Panc1 (cell line): ENCODE results near the gene TARM1. TPM values are rescaled to one million over a fixed set of nuclear protein-coding genes. Genes with fewer than 3 reads are reported as not detected.

Experiments used
- ATAC-seq: fragments of 200-7000 bp; cut with Tn5 transposase; 2 replicates; pipeline ENCODE4 v1.9.1; 2020; ENCODE audit warnings: mild to moderate bottlenecking, moderate library complexity
- BruUV-seq: library from RNA; stranded (reverse); fragments of 400-500 nt; replicated peaks from 2 replicates; lab custom pipeline; 2021; lab: Mats Ljungman, UMichigan
- CTCF ChIA-PET: fragments of 300-600 bp; sonication (Branson Sonifier 250); formaldehyde crosslinking; loops from one replicate; lab custom pipeline; 2022; ENCODE audit warnings: antibody characterized with exemption; lab: Charles Lee
- POLR2A ChIA-PET: fragments of 300-600 bp; sonication (Branson Sonifier 250); formaldehyde crosslinking; loops from one replicate; lab custom pipeline; 2022; ENCODE audit warnings: antibody characterized with exemption; lab: Charles Lee
- DNase-seq: peaks from one replicate; pipeline ENCODE4 v3.0.0-alpha.2; 2010; ENCODE audit warnings: low read depth, low spot score
- H3K27ac ChIP-seq: 2 replicates; pipeline ENCODE4 v1.5.1; 2011; ENCODE audit warnings: mild to moderate bottlenecking, low read length, inconsistent platforms
- H3K27me3 ChIP-seq: fragments of 200-500 bp; sonication (Bioruptor generic); 2 replicates; pipeline ENCODE4 v1.6.0; 2014; ENCODE audit warnings: low read length, inconsistent platforms; ENCODE audit not compliant: control insufficient read depth, insufficient read depth
- H3K36me3 ChIP-seq: fragments of 200-500 bp; sonication (Bioruptor generic); 2 replicates; pipeline ENCODE4 v1.5.1; 2014; ENCODE audit warnings: inconsistent platforms, mild to moderate bottlenecking, low read length, moderate library complexity; ENCODE audit not compliant: control insufficient read depth, insufficient read depth
- H3K4me1 ChIP-seq: 2 replicates; pipeline ENCODE4 v1.5.1; 2011; ENCODE audit warnings: inconsistent platforms, mild to moderate bottlenecking, low read length, moderate library complexity; ENCODE audit not compliant: control insufficient read depth, insufficient read depth
- H3K4me3 ChIP-seq, 2 experiments: 2 replicates each; pipeline ENCODE4 v1.5.1; 2011 to 2012; ENCODE audit warnings: low read depth in 2 of 2, low read length in 2 of 2, mild to moderate bottlenecking in 2 of 2, inconsistent platforms in 1 of 2, moderate library complexity in 1 of 2
- H3K9me3 ChIP-seq: fragments of 200-500 bp; sonication (Bioruptor generic); 2 replicates; pipeline ENCODE4 v1.5.1; 2014; ENCODE audit warnings: low read depth, mild to moderate bottlenecking, inconsistent platforms, low read length, moderate library complexity; ENCODE audit not compliant: control insufficient read depth, insufficient read depth
- CTCF ChIP-seq: fragments of 450-650 bp; IDR thresholded peaks from 2 replicates; pipeline ENCODE4 v1.5.1; 2017; ENCODE audit warnings: mild to moderate bottlenecking
- POLR2AphosphoS5 ChIP-seq: IDR thresholded peaks from 2 replicates; pipeline ENCODE4 v1.6.1; 2012; ENCODE audit warnings: mild to moderate bottlenecking, low read depth, low read length, moderate library complexity
- SIN3A ChIP-seq: IDR thresholded peaks from 2 replicates; pipeline ENCODE4 v1.6.1; 2012; ENCODE audit warnings: low read depth, mild to moderate bottlenecking, low read length, moderate library complexity, borderline replicate concordance; ENCODE audit not compliant: insufficient read depth
- TCF7L2 ChIP-seq: IDR thresholded peaks from 2 replicates; pipeline ENCODE4 v1.6.1; 2011; ENCODE audit warnings: mild to moderate bottlenecking, low read depth, low read length, inconsistent platforms
- in situ Hi-C: cut with HindIII; loops from 2 replicates; pipeline ENCODE4 v1.10.0; 2016; ENCODE audit warnings: low sequenced_read_pairs, low pct_unique_long_range_greater_than_20kb
- intact Hi-C: fragments of 100-400 bp; cut with micrococcal nuclease; formaldehyde crosslinking; loops from one replicate; pipeline ENCODE4 v1.10.0; 2022; ENCODE audit not compliant: unreplicated experiment
- total RNA-seq: library from RNA; stranded (reverse); gene quantifications from one replicate; pipeline ENCODE4 v1.2.1, GENCODE V29; 2021; ENCODE audit not compliant: unreplicated experiment
- TF ChIP-seq, protein P1 (sequence below), 2 experiments: IDR thresholded peaks; 2 replicates each; pipeline ENCODE4 v1.6.1; 2011 to 2012; ENCODE audit warnings: low read depth in 2 of 2, control low read depth in 1 of 2, low read length in 1 of 2, mild to moderate bottlenecking in 1 of 2, moderate library complexity in 1 of 2; ENCODE audit not compliant: insufficient read depth in 1 of 2

Gene TARM1
- total RNA-seq, 1 experiment from 2014 or later: not detected

GRCh38 chr19:54108496-54108895 lies 27.3 kb upstream of the TARM1 start:
- no peaks in the 10 kb centered on the region for H3K36me3 ChIP-seq
- DNase-seq (no peak), ATAC-seq (peak; percentile 6; the same call in 1 of the 2 replicates)
- H3K27me3 ChIP-seq: no peaks in the 10 kb centered on the region
- ChIA-PET CTCF (no interaction called here), POLR2A (no interaction called here)
- 0 out of 2 replicates have a peak overlapping the region, but pooled peaks have one; percentile 5 for H3K27ac ChIP-seq
- intact Hi-C loops: no loop called here
- in situ Hi-C loops: no loop called here
- H3K4me1 ChIP-seq: 0 out of 2 replicates have a peak, but pooled peaks cover 9% of the 10 kb centered on the region
- H3K4me3 ChIP-seq: no peak overlapping the region
- H3K9me3 ChIP-seq: no peaks in the 10 kb centered on the region
- BruUV-seq: no TSS peak
- TF ChIP-seq SIN3A: no peak
- TF ChIP-seq, protein P1, sequence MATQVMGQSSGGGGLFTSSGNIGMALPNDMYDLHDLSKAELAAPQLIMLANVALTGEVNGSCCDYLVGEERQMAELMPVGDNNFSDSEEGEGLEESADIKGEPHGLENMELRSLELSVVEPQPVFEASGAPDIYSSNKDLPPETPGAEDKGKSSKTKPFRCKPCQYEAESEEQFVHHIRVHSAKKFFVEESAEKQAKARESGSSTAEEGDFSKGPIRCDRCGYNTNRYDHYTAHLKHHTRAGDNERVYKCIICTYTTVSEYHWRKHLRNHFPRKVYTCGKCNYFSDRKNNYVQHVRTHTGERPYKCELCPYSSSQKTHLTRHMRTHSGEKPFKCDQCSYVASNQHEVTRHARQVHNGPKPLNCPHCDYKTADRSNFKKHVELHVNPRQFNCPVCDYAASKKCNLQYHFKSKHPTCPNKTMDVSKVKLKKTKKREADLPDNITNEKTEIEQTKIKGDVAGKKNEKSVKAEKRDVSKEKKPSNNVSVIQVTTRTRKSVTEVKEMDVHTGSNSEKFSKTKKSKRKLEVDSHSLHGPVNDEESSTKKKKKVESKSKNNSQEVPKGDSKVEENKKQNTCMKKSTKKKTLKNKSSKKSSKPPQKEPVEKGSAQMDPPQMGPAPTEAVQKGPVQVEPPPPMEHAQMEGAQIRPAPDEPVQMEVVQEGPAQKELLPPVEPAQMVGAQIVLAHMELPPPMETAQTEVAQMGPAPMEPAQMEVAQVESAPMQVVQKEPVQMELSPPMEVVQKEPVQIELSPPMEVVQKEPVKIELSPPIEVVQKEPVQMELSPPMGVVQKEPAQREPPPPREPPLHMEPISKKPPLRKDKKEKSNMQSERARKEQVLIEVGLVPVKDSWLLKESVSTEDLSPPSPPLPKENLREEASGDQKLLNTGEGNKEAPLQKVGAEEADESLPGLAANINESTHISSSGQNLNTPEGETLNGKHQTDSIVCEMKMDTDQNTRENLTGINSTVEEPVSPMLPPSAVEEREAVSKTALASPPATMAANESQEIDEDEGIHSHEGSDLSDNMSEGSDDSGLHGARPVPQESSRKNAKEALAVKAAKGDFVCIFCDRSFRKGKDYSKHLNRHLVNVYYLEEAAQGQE (IDR thresholded peaks at IDR 0.05; ENCODE audit: insufficient read depth in 1 of 2, low read depth in 2 of 2, low read length in 1 of 2): no peak
- no peak for TF ChIP-seq CTCF
- TF ChIP-seq TCF7L2: no peak
- TF ChIP-seq POLR2AphosphoS5: no peak

GRCh38 chr19:54107876-54108490 lies 26.8 kb upstream of the TARM1 start:
- POLR2A ChIA-PET: no interaction called here
- no peaks in the 10 kb centered on the region for H3K9me3 ChIP-seq
- in situ Hi-C loops: no loop called here

More at GRCh38 chr19:54107876-54108490, 26.8 kb upstream of the TARM1 start:
- Histone ChIP-seq H3K27ac (0 out of 2 replicates have a peak overlapping the region, but pooled peaks have one; percentile 5), H3K36me3 (no peaks in the 10 kb centered on the region; the same call in 1 of the 2 replicates), H3K4me3 (no peak overlapping the region), H3K4me1 (0 out of 2 replicates have a peak, but pooled peaks cover 9% of the 10 kb centered on the region), H3K27me3 (no peaks in the 10 kb centered on the region)
- DNase-seq: no peak
- TF ChIP-seq CTCF (no peak), TCF7L2 (no peak), POLR2AphosphoS5 (no peak), SIN3A (no peak)
- TF ChIP-seq, protein P1 (IDR thresholded peaks at IDR 0.05; ENCODE audit: insufficient read depth in 1 of 2, low read depth in 2 of 2, low read length in 1 of 2): no peak
- peak; percentile 5; the same call in 1 of the 2 replicates for ATAC-seq
- intact Hi-C loops: no loop called here
- no TSS peak for BruUV-seq
- CTCF ChIA-PET: no interaction called here
